GM23338 (cell line): ENCODE results near the gene BIN1.

Experiments
- CREB1 ChIP-seq: fragments of 250-450 bp; sonication (Bioruptor Pico); IDR thresholded peaks from 2 replicates; pipeline ENCODE4 v1.5.0; 2020; ENCODE audit warnings: low read depth, mild to moderate bottlenecking, moderate library complexity
- CTCF ChIP-seq, 2 experiments: fragments of 200-600 bp in 1 of 2; sonication (generic) in 1 of 2; conservative IDR thresholded peaks; 2 replicates each; pipeline versions ENCODE4 v1.5.1 to v1.6.1; 2016 to 2017; ENCODE audit warnings: antibody characterized with exemption in 2 of 2, low read depth in 2 of 2, mild to moderate bottlenecking in 2 of 2, moderate library complexity in 1 of 2
- EZH2 ChIP-seq: fragments of 200-600 bp; sonication (generic); IDR thresholded peaks from one replicate; pipeline ENCODE4 v1.8.0; 2017; ENCODE audit warnings: antibody characterized with exemption, mild to moderate bottlenecking, low read depth; ENCODE audit not compliant: unreplicated experiment
- EZH2phosphoT487 ChIP-seq: fragments of 200-600 bp; sonication (generic); IDR thresholded peaks from one replicate; pipeline ENCODE4 v1.8.1; 2018; ENCODE audit warnings: antibody characterized with exemption; ENCODE audit not compliant: unreplicated experiment
- JUNB ChIP-seq: IDR thresholded peaks from one replicate; pipeline ENCODE4 v1.6.1; 2016; ENCODE audit warnings: antibody characterized with exemption; ENCODE audit not compliant: unreplicated experiment
- POLR2AphosphoS5 ChIP-seq: IDR thresholded peaks from 2 replicates; pipeline ENCODE4 v1.6.1; 2016; ENCODE audit warnings: antibody characterized with exemption, low read depth
- REST ChIP-seq: IDR thresholded peaks from one replicate; pipeline ENCODE4 v1.6.1; 2018; ENCODE audit warnings: antibody characterized with exemption; ENCODE audit not compliant: unreplicated experiment
- ZNF114 ChIP-seq: fragments of 250-450 bp; sonication (Bioruptor Pico); IDR thresholded peaks from 2 replicates; pipeline ENCODE4 v1.5.0; 2020; ENCODE audit warnings: mild to moderate bottlenecking, moderate library complexity
- ZNF462 ChIP-seq: fragments of 250-450 bp; sonication (Bioruptor Pico); IDR thresholded peaks from 2 replicates; pipeline ENCODE4 v1.5.0; 2020; ENCODE audit warnings: mild to moderate bottlenecking, moderate library complexity

GRCh38 chr2:127060264-127060945, 46.5 kb downstream of the BIN1 start:
- TF ChIP-seq POLR2AphosphoS5 (no peak), CTCF (conservative IDR thresholded peaks at IDR 0.05; ENCODE audit: low read depth in 2 of 2) (no peak), EZH2 (no peak), REST (no peak), ZNF114 (CRISPR knock-in tag) (no peak), EZH2phosphoT487 (no peak), JUNB (no peak), ZNF462 (CRISPR knock-in tag) (no peak), CREB1 (CRISPR knock-in tag) (no peak)
